ENCODE data around the gene RNF144B.

- TF ChIP-seq CTCF (IDR thresholded peaks at IDR 0.05; ENCODE audit: insufficient read depth, low read length) (no peak), GABPA (IDR thresholded peaks at IDR 0.05; ENCODE audit: low read depth) (no peak), POLR2AphosphoS5 (IDR thresholded peaks at IDR 0.05; ENCODE audit: low read depth) (no peak), REST (IDR thresholded peaks at IDR 0.05; ENCODE audit: insufficient replicate concordance, low read depth) (no peak), SPI1 (IDR thresholded peaks at IDR 0.05; ENCODE audit: borderline replicate concordance, low read depth) (no peak)
Observed at GRCh38 chr6:18432180-18432579, 45.0 kb downstream of the RNF144B start.

Data from HL-60 (cell line).